Parathyroid adenoma (tissue), 2 donors: Measurements from ENCODE around the gene ALPL.

Experiments used
- H2AFZ ChIP-seq: fragments of 300-600 bp; sonication (generic); one replicate; pipeline ENCODE4 v1.7.0; 2017; ENCODE audit warnings: antibody characterized with exemption, mild to moderate bottlenecking
- H3K27ac ChIP-seq: fragments of 300-600 bp; sonication (generic); one replicate; pipeline ENCODE4 v1.7.0; 2017
- H3K27me3 ChIP-seq: fragments of 300-600 bp; sonication (generic); one replicate; pipeline ENCODE4 v1.7.0; 2017; ENCODE audit warnings: low read length; ENCODE audit not compliant: control insufficient read depth, insufficient read depth
- H3K36me3 ChIP-seq: fragments of 300-600 bp; sonication (generic); one replicate; pipeline ENCODE4 v1.7.0; 2017; ENCODE audit warnings: low read length; ENCODE audit not compliant: control insufficient read depth, insufficient read depth
- H3K4me1 ChIP-seq: fragments of 300-600 bp; sonication (generic); one replicate; pipeline ENCODE4 v1.7.0; 2017; ENCODE audit warnings: control low read depth
- H3K4me2 ChIP-seq: fragments of 300-600 bp; sonication (generic); one replicate; pipeline ENCODE4 v1.7.0; 2017; ENCODE audit warnings: low read length
- H3K4me3 ChIP-seq: fragments of 300-600 bp; sonication (generic); one replicate; pipeline ENCODE4 v1.7.0; 2017; ENCODE audit warnings: low read depth, low read length
- H3K79me2 ChIP-seq: fragments of 300-600 bp; sonication (generic); one replicate; pipeline ENCODE4 v1.7.0; 2017; ENCODE audit warnings: control low read depth
- H3K9ac ChIP-seq: fragments of 300-600 bp; sonication (generic); one replicate; pipeline ENCODE4 v1.7.0; 2017; ENCODE audit warnings: mild to moderate bottlenecking
- H3K9me3 ChIP-seq: fragments of 300-600 bp; sonication (generic); one replicate; pipeline ENCODE4 v1.7.0; 2017; ENCODE audit warnings: low read length; ENCODE audit not compliant: control insufficient read depth
- CTCF ChIP-seq: fragments of 300-600 bp; sonication (generic); IDR thresholded peaks from one replicate; pipeline ENCODE4 v1.7.0; 2017; ENCODE audit warnings: antibody characterized with exemption, mild to moderate bottlenecking
- donor health status: primary hyperparathyroidism.

ALPL gene

DNA sequence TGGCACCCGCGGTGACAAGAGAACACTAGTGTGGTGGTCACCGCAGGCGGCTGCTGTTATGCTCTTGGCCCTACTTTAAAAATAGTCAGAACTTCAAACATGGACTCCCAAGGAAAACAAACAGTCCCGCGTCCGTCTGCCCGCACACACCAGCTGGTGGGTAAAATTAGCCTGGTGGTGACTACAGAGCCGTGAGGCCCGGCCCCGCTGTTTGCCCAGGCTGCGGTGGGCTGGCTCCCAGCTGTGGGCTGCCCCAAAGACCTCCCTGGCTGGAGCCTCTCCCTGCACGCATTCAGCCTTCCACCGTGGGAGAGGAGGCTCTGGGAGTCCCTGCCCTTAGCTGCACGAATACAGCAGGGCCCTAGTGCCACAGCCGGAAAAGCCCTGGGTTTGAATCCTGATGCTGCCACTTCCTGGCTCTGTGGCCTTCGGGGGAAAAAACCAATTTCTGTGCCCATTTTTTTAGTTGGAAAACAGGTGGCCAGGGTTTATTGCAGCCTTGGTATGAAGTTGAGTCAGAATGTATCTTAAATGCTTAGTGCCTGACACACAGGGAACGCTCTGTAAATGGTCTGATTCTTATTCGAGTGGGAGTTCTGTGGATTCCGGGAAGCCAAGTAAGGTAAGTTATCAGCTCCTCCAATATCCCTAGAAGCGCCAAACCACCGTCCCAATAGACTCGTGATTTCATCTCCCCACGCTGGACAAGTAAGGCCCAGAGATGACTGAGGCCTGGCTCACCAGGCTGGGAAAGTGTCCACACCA lies 58.2 kb downstream of the ALPL start:
- no peak for TF ChIP-seq CTCF
- Histone ChIP-seq H3K4me1 (no peaks in the 10 kb centered on the region), H3K27ac (no peak overlapping the region), H3K4me2 (no peak overlapping the region), H3K9me3 (no peaks in the 10 kb centered on the region), H3K79me2 (no peaks in the 10 kb centered on the region), H2AFZ (no peak overlapping the region), H3K9ac (no peak overlapping the region), H3K27me3 (no peaks in the 10 kb centered on the region), H3K4me3 (no peak overlapping the region), H3K36me3 (no peaks in the 10 kb centered on the region)

GRCh38 chr1:21568006-21568746 lies 59.0 kb downstream of the ALPL start:
- Histone ChIP-seq H3K4me2 (no peak overlapping the region), H3K4me3 (no peak overlapping the region), H2AFZ (no peak overlapping the region), H3K4me1 (no peaks in the 10 kb centered on the region), H3K27me3 (no peaks in the 10 kb centered on the region), H3K79me2 (no peaks in the 10 kb centered on the region), H3K9ac (no peak overlapping the region), H3K36me3 (no peaks in the 10 kb centered on the region), H3K27ac (no peak overlapping the region), H3K9me3 (no peaks in the 10 kb centered on the region)
- no peak for TF ChIP-seq CTCF

DNA sequence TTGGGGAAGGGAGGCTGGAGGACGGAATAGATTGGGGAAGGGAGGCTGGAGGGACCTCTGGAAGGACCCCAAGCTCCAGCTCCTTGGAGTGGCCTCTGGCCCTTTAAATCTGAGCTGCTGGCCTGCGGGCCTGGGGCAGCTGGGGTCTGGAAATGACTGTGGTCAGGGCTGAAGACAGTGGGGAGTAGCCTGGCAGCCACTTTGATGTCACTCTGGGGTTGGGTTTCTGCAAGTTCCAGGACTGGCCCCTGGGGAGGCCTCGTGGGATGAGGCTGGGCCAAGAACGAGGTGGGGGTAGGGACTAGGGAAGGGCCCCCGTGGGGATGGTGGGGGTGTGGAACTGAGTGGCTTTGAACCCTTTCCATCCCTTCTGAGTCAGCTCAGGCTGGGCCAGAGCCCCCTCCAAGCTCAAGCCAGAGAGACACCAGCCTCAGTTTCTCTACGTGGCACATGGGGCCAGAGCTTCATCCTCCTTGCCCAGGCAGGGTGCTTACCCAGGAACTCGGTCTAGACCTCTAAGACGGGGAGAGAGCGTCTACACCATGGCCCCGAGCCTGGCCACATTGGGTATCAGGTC lies 59.7 kb downstream of the ALPL start:
- H3K4me2 ChIP-seq, result no peak overlapping the region
- H3K9ac ChIP-seq, result no peak overlapping the region
- no peaks in the 10 kb centered on the region for H3K4me1 ChIP-seq
- no peak overlapping the region for H3K4me3 ChIP-seq
- no peak overlapping the region for H2AFZ ChIP-seq
- H3K27ac ChIP-seq, result no peak overlapping the region
- no peaks in the 10 kb centered on the region for H3K79me2 ChIP-seq
- TF ChIP-seq CTCF, result no peak
- no peaks in the 10 kb centered on the region for H3K9me3 ChIP-seq
- no peaks in the 10 kb centered on the region for H3K27me3 ChIP-seq
- no peaks in the 10 kb centered on the region for H3K36me3 ChIP-seq

GRCh38 chr1:21569820-21570527 lies 60.8 kb downstream of the ALPL start:
- Histone ChIP-seq H2AFZ (no peak overlapping the region), H3K36me3 (no peaks in the 10 kb centered on the region), H3K4me3 (no peak overlapping the region), H3K27me3 (no peaks in the 10 kb centered on the region), H3K4me2 (no peak overlapping the region), H3K9me3 (no peaks in the 10 kb centered on the region), H3K9ac (no peak overlapping the region), H3K4me1 (no peaks in the 10 kb centered on the region), H3K79me2 (no peaks in the 10 kb centered on the region), H3K27ac (no peak overlapping the region)
- TF ChIP-seq CTCF, result no peak
